Measurements from ENCODE around the gene KLHDC9. TPM values are rescaled to one million over a fixed set of nuclear protein-coding genes. Genes with fewer than 3 reads are reported as not detected.

The KLHDC9 gene
- total RNA-seq, 2 donors from 2014 or later, result not detected

Other genes with a start within 250 kb of the KLHDC9 start
- gene CD244, start 235.5 kb upstream of the KLHDC9 start, total RNA-seq, result under 1 TPM in 1 of 2 donors, not detected in 1; 0.48 TPM
- gene ITLN1, start 213.2 kb upstream of the KLHDC9 start, total RNA-seq, result not detected
- gene ITLN2, start 143.6 kb upstream of the KLHDC9 start, total RNA-seq, result not detected
- gene F11R, start 77.2 kb upstream of the KLHDC9 start, total RNA-seq, result 100 to 1,000 TPM in 1 of 2 donors, 10 to 100 TPM in 1; 13.0 to 110 TPM
- gene TSTD1, start 59.4 kb upstream of the KLHDC9 start, total RNA-seq, result 100 to 1,000 TPM in 1 of 2 donors, 10 to 100 TPM in 1; 38.7 to 119 TPM
- 10 to 100 TPM; 51.6 to 66.9 TPM for gene USF1, start 52.4 kb upstream of the KLHDC9 start, total RNA-seq
- 100 to 1,000 TPM; 180 to 207 TPM for gene ARHGAP30, start 28.5 kb upstream of the KLHDC9 start, total RNA-seq
- under 1 TPM; 0.22 to 0.32 TPM for gene NECTIN4, start 8.8 kb upstream of the KLHDC9 start, total RNA-seq
- gene PFDN2, start 19.7 kb downstream of the KLHDC9 start, total RNA-seq, result 100 to 1,000 TPM in 1 of 2 donors, 10 to 100 TPM in 1; 72.1 to 107 TPM
- 10 to 100 TPM; 38.9 to 74.6 TPM for gene NIT1, start 19.7 kb downstream of the KLHDC9 start, total RNA-seq
- gene DEDD, start 34.3 kb downstream of the KLHDC9 start, total RNA-seq, result 10 to 100 TPM; 39.9 to 41.3 TPM
- 100 to 1,000 TPM; 184 to 209 TPM for gene UFC1, start 55.6 kb downstream of the KLHDC9 start, total RNA-seq
- 10 to 100 TPM; 28.6 to 30.1 TPM for gene USP21, start 61.1 kb downstream of the KLHDC9 start, total RNA-seq
- 10 to 100 TPM; 27.3 to 44.9 TPM for gene PPOX, start 68.1 kb downstream of the KLHDC9 start, total RNA-seq
- 10 to 100 TPM; 55.7 to 60.9 TPM for gene B4GALT3, start 79.1 kb downstream of the KLHDC9 start, total RNA-seq
- gene ADAMTS4, start 100.7 kb downstream of the KLHDC9 start, total RNA-seq, result 1 to 10 TPM; 2.2 to 3.1 TPM
- gene NDUFS2, start 104.0 kb downstream of the KLHDC9 start, total RNA-seq, result 100 to 1,000 TPM in 1 of 2 donors, 10 to 100 TPM in 1; 96.5 to 102 TPM
- gene FCER1G, start 116.9 kb downstream of the KLHDC9 start, total RNA-seq, result 1 to 10 TPM; 1.1 to 2.2 TPM
- gene APOA2, start 125.3 kb downstream of the KLHDC9 start, total RNA-seq, result not detected
- gene TOMM40L, start 127.7 kb downstream of the KLHDC9 start, total RNA-seq, result 10 to 100 TPM in 1 of 2 donors, 1 to 10 TPM in 1; 9.2 to 20.2 TPM
- not detected for gene NR1I3, start 139.8 kb downstream of the KLHDC9 start, total RNA-seq
- gene PCP4L1, start 160.4 kb downstream of the KLHDC9 start, total RNA-seq, result under 1 TPM; 0.86 to 0.90 TPM
- gene MPZ, start 211.6 kb downstream of the KLHDC9 start, total RNA-seq, result 10 to 100 TPM in 1 of 2 donors, 1 to 10 TPM in 1; 4.9 to 12.1 TPM
- gene SDHC, start 216.0 kb downstream of the KLHDC9 start, total RNA-seq, result 100 to 1,000 TPM; 144 to 222 TPM

Data from activated T-helper 17 cell treated with anti-CD3 and anti-CD28 coated beads, Interleukin-2, amount 50 U/mL, for 72 hours (primary cell).